DOHH2 (cell line): ENCODE data around the gene AKR1C8.

Experiments
- H3F3A ChIP-seq: fragments of 200-600 bp; sonication (generic), shearing (Covaris generic); 2 replicates; pipeline ENCODE4 v1.6.0; 2016; ENCODE audit warnings: antibody characterized with exemption, mild to moderate bottlenecking; ENCODE audit not compliant: control insufficient read depth, insufficient read depth
- H3K27ac ChIP-seq: fragments of 200-600 bp; sonication (generic); 2 replicates; pipeline ENCODE4 v1.5.1; 2014; ENCODE audit warnings: low read depth, mild to moderate bottlenecking, low read length, moderate library complexity
- H3K27me3 ChIP-seq: fragments of 200-600 bp; sonication (generic); 2 replicates; pipeline ENCODE4 v1.6.1; 2014; ENCODE audit warnings: mild to moderate bottlenecking, low read length, mixed read lengths; ENCODE audit not compliant: control insufficient read depth
- H3K36me3 ChIP-seq: fragments of 200-600 bp; sonication (generic); 2 replicates; pipeline ENCODE4 v1.6.1; 2014; ENCODE audit warnings: mild to moderate bottlenecking, low read length, moderate library complexity, mixed read lengths; ENCODE audit not compliant: control insufficient read depth
- H3K4me1 ChIP-seq: fragments of 200-600 bp; sonication (generic); 2 replicates; pipeline ENCODE4 v1.6.1; 2014; ENCODE audit warnings: mild to moderate bottlenecking, low read length, mixed read lengths; ENCODE audit not compliant: control insufficient read depth
- H3K4me2 ChIP-seq: fragments of 200-600 bp; sonication (generic); 2 replicates; pipeline ENCODE4 v1.6.0; 2014; ENCODE audit warnings: mild to moderate bottlenecking, low read length, moderate library complexity
- H3K4me3 ChIP-seq: fragments of 200-600 bp; sonication (generic); 2 replicates; pipeline ENCODE4 v1.5.1; 2014; ENCODE audit warnings: mild to moderate bottlenecking, low read length, mixed read lengths
- H3K79me2 ChIP-seq: fragments of 200-600 bp; sonication (generic); 2 replicates; pipeline ENCODE4 v1.6.1; 2014; ENCODE audit warnings: mild to moderate bottlenecking, low read length, mixed read lengths; ENCODE audit not compliant: control insufficient read depth
- H3K9me2 ChIP-seq: fragments of 200-600 bp; sonication (generic); replicated peaks from 2 replicates; pipeline ENCODE4 v1.6.1; 2014; ENCODE audit warnings: mild to moderate bottlenecking, low read length, mixed read lengths; ENCODE audit not compliant: control insufficient read depth
- H3K9me3 ChIP-seq: fragments of 200-600 bp; sonication (generic); 2 replicates; pipeline ENCODE4 v1.6.1; 2014; ENCODE audit warnings: antibody characterized with exemption, low read length, mixed read lengths; ENCODE audit not compliant: control insufficient read depth, insufficient read depth
- H4K20me1 ChIP-seq: fragments of 200-600 bp; sonication (generic); 2 replicates; pipeline ENCODE4 v1.6.0; 2014; ENCODE audit warnings: low read depth, mild to moderate bottlenecking, antibody characterized with exemption, low read length, moderate library complexity; ENCODE audit not compliant: control insufficient read depth, insufficient read depth
- EZH2phosphoT487 ChIP-seq: fragments of 200-600 bp; sonication (generic); IDR thresholded peaks from 2 replicates; pipeline ENCODE4 v1.6.1; 2017; ENCODE audit warnings: borderline replicate concordance, mild to moderate bottlenecking, antibody characterized with exemption, low read length, moderate library complexity, mixed read lengths
- TF ChIP-seq, protein P1 (sequence below): fragments of 200-600 bp; sonication (generic); IDR thresholded peaks from one replicate; pipeline ENCODE4 v1.5.1; 2014; ENCODE audit warnings: antibody characterized with exemption, mild to moderate bottlenecking, low read depth, low read length; ENCODE audit not compliant: poor library complexity, severe bottlenecking

Gene AKR1C8

GRCh38 chr10:5199398-5199797, 14.4 kb upstream of the AKR1C8 start:
- TF ChIP-seq EZH2phosphoT487: no peak
- TF ChIP-seq, protein P1, sequence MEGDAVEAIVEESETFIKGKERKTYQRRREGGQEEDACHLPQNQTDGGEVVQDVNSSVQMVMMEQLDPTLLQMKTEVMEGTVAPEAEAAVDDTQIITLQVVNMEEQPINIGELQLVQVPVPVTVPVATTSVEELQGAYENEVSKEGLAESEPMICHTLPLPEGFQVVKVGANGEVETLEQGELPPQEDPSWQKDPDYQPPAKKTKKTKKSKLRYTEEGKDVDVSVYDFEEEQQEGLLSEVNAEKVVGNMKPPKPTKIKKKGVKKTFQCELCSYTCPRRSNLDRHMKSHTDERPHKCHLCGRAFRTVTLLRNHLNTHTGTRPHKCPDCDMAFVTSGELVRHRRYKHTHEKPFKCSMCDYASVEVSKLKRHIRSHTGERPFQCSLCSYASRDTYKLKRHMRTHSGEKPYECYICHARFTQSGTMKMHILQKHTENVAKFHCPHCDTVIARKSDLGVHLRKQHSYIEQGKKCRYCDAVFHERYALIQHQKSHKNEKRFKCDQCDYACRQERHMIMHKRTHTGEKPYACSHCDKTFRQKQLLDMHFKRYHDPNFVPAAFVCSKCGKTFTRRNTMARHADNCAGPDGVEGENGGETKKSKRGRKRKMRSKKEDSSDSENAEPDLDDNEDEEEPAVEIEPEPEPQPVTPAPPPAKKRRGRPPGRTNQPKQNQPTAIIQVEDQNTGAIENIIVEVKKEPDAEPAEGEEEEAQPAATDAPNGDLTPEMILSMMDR: no peak
- no peaks in the 10 kb centered on the region for H3K9me2 ChIP-seq
- no peaks in the 10 kb centered on the region for H3F3A ChIP-seq
- H3K4me2 ChIP-seq: no peak overlapping the region
- H3K36me3 ChIP-seq: no peaks in the 10 kb centered on the region
- H3K9me3 ChIP-seq: no peaks in the 10 kb centered on the region
- H3K27me3 ChIP-seq: no peaks in the 10 kb centered on the region
- no peak overlapping the region for H3K4me3 ChIP-seq
- H3K79me2 ChIP-seq: no peaks in the 10 kb centered on the region
- H3K4me1 ChIP-seq: no peaks in the 10 kb centered on the region
- H3K27ac ChIP-seq: no peak overlapping the region
- H4K20me1 ChIP-seq: no peaks in the 10 kb centered on the region

- no peaks in the 10 kb centered on the region for H3K9me3 ChIP-seq
- no peaks in the 10 kb centered on the region for H3K4me1 ChIP-seq
- H3K4me2 ChIP-seq: no peak overlapping the region
- no peaks in the 10 kb centered on the region for H4K20me1 ChIP-seq
- no peaks in the 10 kb centered on the region for H3K79me2 ChIP-seq
- no peaks in the 10 kb centered on the region for H3F3A ChIP-seq
- no peak overlapping the region for H3K27ac ChIP-seq
- no peak for TF ChIP-seq EZH2phosphoT487
- TF ChIP-seq, protein P1: no peak
- H3K27me3 ChIP-seq: no peaks in the 10 kb centered on the region
- no peak overlapping the region for H3K4me3 ChIP-seq
- no peaks in the 10 kb centered on the region for H3K36me3 ChIP-seq
- H3K9me2 ChIP-seq: no peaks in the 10 kb centered on the region
Measured at GRCh38 chr10:5198386-5198785, 13.4 kb upstream of the AKR1C8 start.

- no peak within 1 kb of the TSS for H3K4me3 ChIP-seq
- H3K9me2 ChIP-seq: no peaks in the 10 kb centered on the region
- no peak within 1 kb of the TSS for H3K27ac ChIP-seq
- no peaks in the 10 kb centered on the region for H3F3A ChIP-seq
- no peaks in the 10 kb centered on the region for H4K20me1 ChIP-seq
- H3K79me2 ChIP-seq: no peaks in the 10 kb centered on the region
- H3K4me2 ChIP-seq: no peak within 1 kb of the TSS
- no peak for TF ChIP-seq EZH2phosphoT487
- TF ChIP-seq, protein P1: no peak
- no peaks in the 10 kb centered on the region for H3K4me1 ChIP-seq
- H3K36me3 ChIP-seq: no peaks in the 10 kb centered on the region
- H3K9me3 ChIP-seq: no peaks in the 10 kb centered on the region
- no peaks in the 10 kb centered on the region for H3K27me3 ChIP-seq
Measured at GRCh38 chr10:5196702-5197113, 11.8 kb upstream of the AKR1C8 start, which contains the start of gene AKR1C4. Gene AKR1C4 (plus strand): TSS chr10:5196837. CDS start chr10:5196868, 31 bp downstream.
